ENCODE measurements around the gene FARP1.

DNA sequence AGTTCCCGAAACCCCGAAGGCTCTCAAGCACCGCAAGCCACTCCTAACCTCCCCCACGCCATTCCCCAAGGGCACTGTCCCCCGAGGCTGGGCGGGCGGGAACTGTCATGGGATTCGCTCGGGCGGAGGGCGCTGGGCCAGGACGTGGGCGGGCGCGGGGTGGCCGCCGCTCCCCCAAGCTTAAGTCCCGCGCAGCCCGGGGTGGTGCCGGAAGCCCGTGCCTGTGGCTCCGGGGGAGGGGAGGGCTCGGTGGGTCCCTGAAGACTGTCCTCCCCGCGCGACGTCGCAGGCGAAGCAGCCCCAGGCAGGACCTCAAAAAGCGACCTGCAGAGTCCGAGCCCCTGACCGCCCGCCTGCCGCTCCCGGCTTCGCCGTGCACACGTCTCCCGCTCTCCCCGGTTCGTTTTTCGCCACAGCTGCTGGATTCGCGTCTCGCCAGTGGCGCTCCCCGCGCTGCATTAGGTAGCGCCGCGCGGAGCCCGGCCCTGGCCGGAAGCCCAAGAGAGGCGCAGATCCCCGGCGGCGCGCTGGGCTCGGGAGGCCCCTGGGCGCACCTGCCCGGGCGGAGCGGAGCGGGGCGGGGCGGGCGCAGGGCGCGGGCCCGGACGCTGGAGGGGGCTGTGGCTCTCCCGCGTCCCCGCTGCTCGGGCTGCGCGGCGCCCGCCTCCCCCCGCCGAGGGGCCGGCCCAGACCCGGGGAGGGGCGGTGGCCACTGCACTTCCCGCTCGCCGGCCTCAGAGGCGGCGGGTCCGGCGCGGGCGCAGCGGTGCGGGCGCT, at the start of gene FARP1:
- TF ChIP-seq POLR2A (IDR thresholded peaks at IDR 0.05; ENCODE audit: low read depth) = no peak
- TF ChIP-seq, protein P1, sequence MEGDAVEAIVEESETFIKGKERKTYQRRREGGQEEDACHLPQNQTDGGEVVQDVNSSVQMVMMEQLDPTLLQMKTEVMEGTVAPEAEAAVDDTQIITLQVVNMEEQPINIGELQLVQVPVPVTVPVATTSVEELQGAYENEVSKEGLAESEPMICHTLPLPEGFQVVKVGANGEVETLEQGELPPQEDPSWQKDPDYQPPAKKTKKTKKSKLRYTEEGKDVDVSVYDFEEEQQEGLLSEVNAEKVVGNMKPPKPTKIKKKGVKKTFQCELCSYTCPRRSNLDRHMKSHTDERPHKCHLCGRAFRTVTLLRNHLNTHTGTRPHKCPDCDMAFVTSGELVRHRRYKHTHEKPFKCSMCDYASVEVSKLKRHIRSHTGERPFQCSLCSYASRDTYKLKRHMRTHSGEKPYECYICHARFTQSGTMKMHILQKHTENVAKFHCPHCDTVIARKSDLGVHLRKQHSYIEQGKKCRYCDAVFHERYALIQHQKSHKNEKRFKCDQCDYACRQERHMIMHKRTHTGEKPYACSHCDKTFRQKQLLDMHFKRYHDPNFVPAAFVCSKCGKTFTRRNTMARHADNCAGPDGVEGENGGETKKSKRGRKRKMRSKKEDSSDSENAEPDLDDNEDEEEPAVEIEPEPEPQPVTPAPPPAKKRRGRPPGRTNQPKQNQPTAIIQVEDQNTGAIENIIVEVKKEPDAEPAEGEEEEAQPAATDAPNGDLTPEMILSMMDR (IDR thresholded peaks at IDR 0.05) = peak; percentile 51 to 72 (median 57)
- no peak for TF ChIP-seq EP300 (IDR thresholded peaks at IDR 0.05)

All from esophagus muscularis mucosa (tissue), 4 donors.